B cell (primary cell): ENCODE data around the gene LIN54. TPM values are rescaled to one million over a fixed set of nuclear protein-coding genes. Genes with fewer than 3 reads are reported as not detected.

Experiments used
- ATAC-seq: fragments of 200-7000 bp; cut with Tn5 transposase; one replicate; pipeline ENCODE4 v1.10.0; 2021; ENCODE audit warnings: low read depth, mild to moderate bottlenecking, moderate number of reproducible peaks, moderate library complexity
- CTCF ChIA-PET: fragments of 350-600 bp; sonication (Branson Sonifier 250); formaldehyde crosslinking; loops from one replicate; lab custom pipeline; 2021; ENCODE audit warnings: antibody characterized with exemption, inconsistent platforms; lab: Charles Lee
- POLR2A ChIA-PET: fragments of 350-600 bp; sonication (Branson Sonifier 250); formaldehyde crosslinking; loops from one replicate; lab custom pipeline; 2021; ENCODE audit warnings: antibody characterized with exemption; lab: Charles Lee
- DNase-seq: peaks from one replicate; pipeline ENCODE4 v3.0.0; 2013
- H2AFZ ChIP-seq: 2 replicates; pipeline ENCODE4 v1.6.1; 2012; ENCODE audit warnings: mild to moderate bottlenecking, low read depth, low read length; ENCODE audit not compliant: insufficient read depth, poor library complexity, severe bottlenecking
- H3K27ac ChIP-seq, 2 donors: 1 replicate in 1 of 2; 2 replicates in 1 of 2; pipeline ENCODE4 v1.5.1; 2012 to 2013; ENCODE audit warnings: low read length in 2 of 2, mild to moderate bottlenecking in 2 of 2, moderate library complexity in 1 of 2
- H3K27me3 ChIP-seq, 4 experiments: fragments of 200-600 bp in 1 of 4; sonication (generic) in 1 of 4; replicated peaks in 1 of 4; 1 replicate in 2 of 4; 2 replicates in 2 of 4; pipeline versions ENCODE4 v1.6.1 to v1.7.0; 2013 to 2016; ENCODE audit warnings: low read length in 3 of 4, mild to moderate bottlenecking in 2 of 4, mixed read lengths in 1 of 4, moderate library complexity in 1 of 4; ENCODE audit not compliant: insufficient read depth in 4 of 4, control insufficient read depth in 3 of 4; ENCODE audit errors: control extremely low read depth in 1 of 4
- H3K36me3 ChIP-seq, 2 experiments: replicated peaks in 1 of 2; 1 replicate in 1 of 2; 2 replicates in 1 of 2; pipeline versions ENCODE4 v1.6.1 to v1.7.1; 2013; ENCODE audit warnings: low read length in 1 of 2; ENCODE audit not compliant: insufficient read depth in 2 of 2, control insufficient read depth in 1 of 2; ENCODE audit errors: control extremely low read depth in 1 of 2, extremely low read depth in 1 of 2
- H3K4me1 ChIP-seq, 2 donors: fragments of 200-600 bp in 1 of 2; sonication (generic) in 1 of 2; 1 replicate in 1 of 2; 2 replicates in 1 of 2; pipeline versions ENCODE4 v1.5.1 to v1.6.1; 2013 to 2017; ENCODE audit warnings: low read length in 2 of 2; ENCODE audit not compliant: control insufficient read depth in 2 of 2, insufficient read depth in 2 of 2
- H3K4me2 ChIP-seq: replicated peaks from 2 replicates; pipeline ENCODE3; 2012; ENCODE audit warnings: mild to moderate bottlenecking, low read depth, low read length; ENCODE audit not compliant: poor library complexity, severe bottlenecking
- H3K4me3 ChIP-seq, 5 experiments: fragments of 200-600 bp in 1 of 5; sonication (generic) in 1 of 5; 1 replicate in 3 of 5; 2 replicates in 2 of 5; pipeline versions ENCODE4 v1.5.1 to v1.7.0; 2011 to 2016; ENCODE audit warnings: low read length in 4 of 5, mild to moderate bottlenecking in 4 of 5, low read depth in 2 of 5, control low read depth in 1 of 5, moderate library complexity in 1 of 5; ENCODE audit not compliant: insufficient read depth in 1 of 5; ENCODE audit errors: control extremely low read depth in 1 of 5, extremely low read depth in 1 of 5
- H3K79me2 ChIP-seq: fragments of 200-600 bp; sonication (generic); one replicate; pipeline ENCODE4 v1.6.0; 2016; ENCODE audit warnings: low read length; ENCODE audit not compliant: control insufficient read depth, insufficient read depth
- H3K9ac ChIP-seq: fragments of 200-600 bp; sonication (generic); 2 replicates; pipeline ENCODE4 v1.6.1; 2017; ENCODE audit warnings: mild to moderate bottlenecking, low read length, moderate library complexity
- H3K9me3 ChIP-seq, 3 donors: one replicate each; pipeline versions ENCODE4 v1.6.1 to v1.7.1; 2013; ENCODE audit warnings: low read length in 2 of 3; ENCODE audit not compliant: control insufficient read depth in 2 of 3, insufficient read depth in 1 of 3; ENCODE audit errors: control extremely low read depth in 1 of 3
- H4K20me1 ChIP-seq: 2 replicates; pipeline ENCODE4 v1.6.0; 2012; ENCODE audit warnings: mild to moderate bottlenecking, low read length; ENCODE audit not compliant: insufficient read depth, control insufficient read depth, poor library complexity, severe bottlenecking
- H3K27ac Mint-ChIP-seq: one replicate; pipeline ENCODE4 v1.8.0; 2021; ENCODE audit warnings: mixed read lengths
- H3K27me3 Mint-ChIP-seq: one replicate; pipeline ENCODE4 v1.8.0; 2021; ENCODE audit warnings: mixed read lengths
- H3K4me1 Mint-ChIP-seq: one replicate; pipeline ENCODE4 v1.8.0; 2021; ENCODE audit warnings: mixed read lengths
- H3K4me3 Mint-ChIP-seq: one replicate; pipeline ENCODE4 v1.8.0; 2021; ENCODE audit warnings: mixed read lengths
- H3K9me3 Mint-ChIP-seq: one replicate; pipeline ENCODE4 v1.8.0; 2022; ENCODE audit warnings: mixed read lengths; ENCODE audit not compliant: insufficient read depth
- CTCF ChIP-seq: fragments of 200-600 bp; IDR thresholded peaks from one replicate; pipeline ENCODE4 v1.8.0; 2022; ENCODE audit warnings: antibody characterized with exemption, mild to moderate bottlenecking
- EZH2 ChIP-seq: IDR thresholded peaks from 2 replicates; pipeline ENCODE4 v1.6.1; 2012; ENCODE audit warnings: borderline replicate concordance, low read depth, mild to moderate bottlenecking, moderate library complexity, low read length; ENCODE audit not compliant: insufficient read depth, poor library complexity, severe bottlenecking
- WGBS: methylation state at CpG from one replicate; pipeline ENCODE4 v1.1.5; 2013; ENCODE audit warnings: missing lambda C conversion rate; ENCODE audit not compliant: insufficient coverage; 5-methylcytosine and 5-hydroxymethylcytosine counted together
- intact Hi-C: fragments of 100-400 bp; cut with micrococcal nuclease; formaldehyde crosslinking; loops from one replicate; pipeline ENCODE4 v1.10.0; 2022
- polyA plus RNA-seq: library from polyadenylated mRNA; depleted of rRNA; stranded (reverse); fragments of >200 nt; gene quantifications from 2 replicates; pipeline ENCODE4 v1.2.3, GENCODE V29; 2012
- total RNA-seq, 2 donors: library from RNA; stranded (reverse); fragments of 120-200 nt in 1 of 2; gene quantifications; 1 replicate in 1 of 2; 2 replicates in 1 of 2; pipeline versions ENCODE4 v1.2.3 to v1.2.4, GENCODE V29; 2013 to 2022

The LIN54 gene
- total and polyA plus RNA-seq, 2 donors (not counting 1 experiment from before 2014, with no cell fraction given): 3.8 to 19.2 TPM

GRCh38 chr4:83002329-83002728, 8.3 kb downstream of the LIN54 start:
- H2AFZ ChIP-seq: no peak overlapping the region
- WGBS: 95% methylated on average over 2 of the region's 3 CpGs
- Mint-ChIP-seq H3K27ac (no peak overlapping the region), H3K27me3 (no peaks in the 10 kb centered on the region), H3K4me3 (no peak overlapping the region), H3K4me1 (peaks cover 13% of the 10 kb centered on the region), H3K9me3 (no peaks in the 10 kb centered on the region)
- no peak overlapping the region for H3K4me2 ChIP-seq
- no peak overlapping the region for H3K9ac ChIP-seq
- H3K9me3 ChIP-seq: no peaks in the 10 kb centered on the region
- no peak overlapping the region for H3K4me3 ChIP-seq
- no peak overlapping the region for H3K27ac ChIP-seq
- peaks cover 12% of the 10 kb centered on the region for H4K20me1 ChIP-seq
- H3K36me3 ChIP-seq: no peaks in the 10 kb centered on the region
- H3K79me2 ChIP-seq: peaks cover 91% of the 10 kb centered on the region
- H3K27me3 ChIP-seq: no peaks in the 10 kb centered on the region
- intact Hi-C loops: no loop called here
- CTCF ChIA-PET: interaction anchor here (0.8 kb wide), 1 partner anchor 9 kb away, joined by 4 read pairs; no protein-coding TSS in a partner anchor
- TF ChIP-seq EZH2 (no peak), CTCF (no peak)
- POLR2A ChIA-PET: no interaction called here
- H3K4me1 ChIP-seq: no peaks in the 10 kb centered on the region
- ATAC-seq (no peak), DNase-seq (no peak)

GRCh38 chr4:82998898-82999297, 11.7 kb downstream of the LIN54 start:
- Histone ChIP-seq H3K36me3 (peaks cover 0 to 2% of the 10 kb centered on the region in 2 experiments), H3K79me2 (peaks cover 86% of the 10 kb centered on the region), H3K9me3 (no peaks in the 10 kb centered on the region), H4K20me1 (peaks cover 14% of the 10 kb centered on the region), H3K27me3 (no peaks in the 10 kb centered on the region), H3K4me2 (no peak overlapping the region), H3K4me1 (no peaks in the 10 kb centered on the region), H2AFZ (no peak overlapping the region), H3K27ac (no peak overlapping the region), H3K4me3 (no peak overlapping the region), H3K9ac (no peak overlapping the region)
- no peaks in the 10 kb centered on the region for H3K27me3 Mint-ChIP-seq
- no peak overlapping the region for H3K27ac Mint-ChIP-seq
- no peak for TF ChIP-seq EZH2
- TF ChIP-seq CTCF: no peak
- ChIA-PET POLR2A (no interaction called here), CTCF (interaction anchor here (0.7 kb wide), 1 partner anchor 119 kb away, joined by 3 read pairs; no protein-coding TSS in a partner anchor)
- peaks cover 7% of the 10 kb centered on the region for H3K4me1 Mint-ChIP-seq
- intact Hi-C loops: no loop called here
- ATAC-seq (no peak), DNase-seq (no peak)
- no peaks in the 10 kb centered on the region for H3K9me3 Mint-ChIP-seq
- no peak overlapping the region for H3K4me3 Mint-ChIP-seq
